Stimulated activated CD8-positive, alpha-beta memory T cell treated with anti-CD3 and anti-CD28 coated beads, Interleukin-4, amount 100 ng/mL, for 24 hours (primary cell): ENCODE results near the gene GNPAT.

Experiments
- DNase-seq: peaks from one replicate; pipeline ENCODE4 v3.0.0-alpha.2; 2020; ENCODE audit warnings: low read depth

GNPAT gene

GRCh38 chr1:231317306-231318014 is 76.4 kb downstream of the GNPAT start:
- no peak for DNase-seq

DNA sequence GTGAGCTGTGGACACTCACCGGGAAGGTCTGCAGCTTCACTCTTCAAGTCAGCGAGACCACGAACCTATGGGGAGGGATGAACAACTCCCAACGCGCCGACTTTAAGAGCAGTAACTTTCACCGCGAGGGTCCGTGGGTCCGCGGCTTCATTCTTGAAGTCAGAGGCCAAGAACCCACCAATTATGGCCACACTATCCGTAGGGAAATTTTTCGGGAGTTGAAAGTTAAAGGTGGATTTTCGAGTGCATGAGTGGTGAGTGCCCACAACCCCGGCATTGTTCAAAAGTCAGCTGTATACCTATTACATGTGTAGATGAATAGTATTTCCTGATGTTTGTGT is 77.0 kb downstream of the GNPAT start:
- no peak for DNase-seq

GRCh38 chr1:231318568-231318967 is 77.6 kb downstream of the GNPAT start:
- no peak for DNase-seq

- no peak for DNase-seq
These were observed 78.1 kb downstream of the GNPAT start for GRCh38 chr1:231319080-231319479.

DNA sequence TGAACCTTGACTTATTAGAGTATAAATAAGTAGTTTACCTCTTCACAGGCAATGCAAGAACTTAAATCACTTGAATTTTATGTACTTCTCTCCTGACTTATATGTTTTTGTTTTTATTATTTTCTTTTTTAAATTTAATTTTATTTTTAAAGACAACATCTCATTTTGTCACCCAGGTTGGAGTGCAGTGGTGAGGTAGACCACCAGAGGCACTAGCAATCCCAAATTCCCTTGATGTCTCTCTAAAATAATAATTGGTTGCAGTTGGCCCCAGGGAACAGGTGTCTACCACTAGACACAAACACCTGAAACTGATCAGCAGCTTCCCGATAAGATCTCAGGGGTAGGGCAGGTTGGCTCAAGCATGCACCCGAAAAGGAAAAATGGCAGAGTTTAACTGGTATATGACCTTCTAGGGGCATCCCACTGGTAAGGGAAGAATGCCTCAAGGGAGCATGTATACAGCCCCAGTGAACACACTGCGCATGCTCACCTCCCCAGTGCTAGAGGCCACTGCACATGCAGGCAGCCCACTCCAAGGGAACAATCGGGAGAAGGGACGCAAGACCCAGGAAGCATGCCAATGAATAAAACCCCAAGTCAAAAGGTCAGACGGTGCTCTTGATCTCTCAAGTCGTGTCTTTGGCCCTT is 82.0 kb downstream of the GNPAT start:
- DNase-seq, result no peak

DNA sequence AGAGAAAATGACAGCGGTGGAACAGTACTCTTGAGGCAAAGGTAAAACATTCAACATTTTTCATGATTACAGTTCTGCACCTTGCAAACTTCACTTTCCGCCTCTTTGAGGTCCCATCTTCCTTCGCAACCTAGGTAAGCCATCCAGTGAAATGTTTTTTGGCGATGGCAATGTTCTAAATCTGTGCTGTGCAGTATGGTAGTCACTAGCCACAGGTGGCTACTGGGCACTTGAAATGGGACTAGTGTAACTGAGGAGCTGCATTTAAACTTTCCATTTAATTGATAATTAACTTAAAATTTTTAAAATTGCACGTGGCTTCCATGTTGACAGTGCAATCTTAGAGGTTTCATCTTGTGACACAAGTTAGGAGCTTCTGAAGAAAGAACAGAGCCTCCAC is 83.6 kb downstream of the GNPAT start:
- DNase-seq, result no peak

DNA sequence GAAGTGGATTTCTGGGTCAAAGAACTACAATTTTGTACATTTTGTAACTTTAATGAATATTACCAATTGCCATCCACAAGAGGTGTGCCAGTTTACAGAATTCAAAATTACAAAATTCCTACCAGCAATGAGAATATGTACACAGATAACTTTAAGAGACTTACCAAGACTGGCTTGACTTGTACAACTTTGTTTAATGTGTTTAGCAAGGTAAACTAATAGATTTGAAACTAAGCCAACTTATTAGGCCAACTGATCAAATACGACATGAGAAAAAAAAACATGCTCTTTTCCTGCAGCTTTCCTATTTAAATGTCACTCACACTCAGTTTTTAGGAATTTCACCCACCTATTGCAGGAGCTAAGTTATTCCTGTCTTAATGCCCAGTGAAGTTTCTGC is 85.2 kb downstream of the GNPAT start:
- no peak for DNase-seq
